DMS 273 (cell line): ENCODE data around the gene LYRM1.
"Not testable (repeated sequence)": the region's sequence is repeated elsewhere in the genome, so short reads cannot be mapped to it uniquely, and the experiment has no call there.

Source experiments
- DNase-seq: peaks from one replicate; lab custom pipeline; 2025; ENCODE audit not compliant: unreplicated experiment; lab: John Stamatoyannopoulos, UW

LYRM1 gene

GRCh38 chr16:20900299-20901067 lies at the start of gene LYRM1, which contains the start of gene DCUN1D3:
Gene LYRM1 (plus strand): TSS chr16:20900771. CDS start chr16:20915556, 14,785 bp downstream.
Gene DCUN1D3 (minus strand): TSS chr16:20900358. CDS start chr16:20862538, 37,820 bp downstream.
- peak; percentile 98 for DNase-seq

GRCh38 chr16:20850981-20851380 lies 49.6 kb upstream of the LYRM1 start:
- no peak for DNase-seq

- DNase-seq: no peak
Observed at GRCh38 chr16:20851601-20852000, 49.0 kb upstream of the LYRM1 start.

- no peak for DNase-seq
Observed at GRCh38 chr16:20853143-20853542, 47.4 kb upstream of the LYRM1 start.

- DNase-seq: no peak
Observed at GRCh38 chr16:20853981-20854620, 46.5 kb upstream of the LYRM1 start.

- DNase-seq: no peak
Observed at GRCh38 chr16:20854963-20855362, 45.6 kb upstream of the LYRM1 start.

- no peak for DNase-seq
Observed at GRCh38 chr16:20857281-20857680, 43.3 kb upstream of the LYRM1 start.

- DNase-seq: no peak
Observed at GRCh38 chr16:20859229-20859628, 41.3 kb upstream of the LYRM1 start.

- no peak for DNase-seq
Observed at GRCh38 chr16:20859699-20860098, 40.9 kb upstream of the LYRM1 start.

- DNase-seq: no peak
Observed at GRCh38 chr16:20860361-20860760, 40.2 kb upstream of the LYRM1 start.

GRCh38 chr16:20860995-20861394 lies 39.6 kb upstream of the LYRM1 start:
- DNase-seq: not testable (repeated sequence)

GRCh38 chr16:20862162-20862960 lies 38.2 kb upstream of the LYRM1 start:
- no peak for DNase-seq

- DNase-seq: not testable (repeated sequence)
Observed at GRCh38 chr16:20864376-20864775, 36.2 kb upstream of the LYRM1 start.

- DNase-seq: peak; percentile 71
Observed at GRCh38 chr16:20865420-20866131, 35.0 kb upstream of the LYRM1 start.

GRCh38 chr16:20866145-20866772 lies 34.3 kb upstream of the LYRM1 start:
- DNase-seq: peak; percentile 95

GRCh38 chr16:20866801-20867200 lies 33.8 kb upstream of the LYRM1 start:
- peak; percentile 35 for DNase-seq

- no peak for DNase-seq
Observed at GRCh38 chr16:20867585-20867984, 33.0 kb upstream of the LYRM1 start.

GRCh38 chr16:20868890-20869289 lies 31.7 kb upstream of the LYRM1 start:
- DNase-seq: peak; percentile 79

- peak; percentile 34 for DNase-seq
Observed at GRCh38 chr16:20870122-20870820, 30.3 kb upstream of the LYRM1 start.

GRCh38 chr16:20871258-20871657 lies 29.3 kb upstream of the LYRM1 start:
- no peak for DNase-seq
